Bronchial epithelial cell (primary cell): Measurements from ENCODE around the gene ENDOD1. TPM values are rescaled to one million over a fixed set of nuclear protein-coding genes. Genes with fewer than 3 reads are reported as not detected.

ENCODE experiments used
- DNase-seq: peaks from one replicate; pipeline ENCODE4 v3.0.0-alpha.2; 2010; ENCODE audit warnings: low read depth
- FAIRE-seq: peaks from 2 replicates; lab custom pipeline; 2011; peaks lifted over from hg19 to GRCh38; lab: Jason Lieb, UNC
- H3K27me3 ChIP-seq: 2 replicates; pipeline ENCODE4 v1.5.1; 2011; ENCODE audit warnings: low read length; ENCODE audit not compliant: control insufficient read depth, insufficient read depth
- H3K36me3 ChIP-seq: 2 replicates; pipeline ENCODE4 v1.5.1; 2011; ENCODE audit warnings: low read length; ENCODE audit not compliant: control insufficient read depth, insufficient read depth
- H3K4me3 ChIP-seq: 2 replicates; pipeline ENCODE4 v1.5.1; 2011; ENCODE audit warnings: mild to moderate bottlenecking, low read depth, low read length, control low read depth
- CTCF ChIP-seq: IDR thresholded peaks from 2 replicates; pipeline ENCODE4 v1.5.1; 2011; ENCODE audit warnings: mild to moderate bottlenecking, moderate library complexity, low read length, control low read depth, inconsistent platforms; ENCODE audit not compliant: insufficient read depth, severe bottlenecking
- total RNA-seq: library from RNA; depleted of rRNA; stranded (reverse); fragments of >200 nt; gene quantifications from 2 replicates; pipeline ENCODE4 v1.2.1, GENCODE V29; 2014

Gene ENDOD1
- total RNA-seq, 1 donor from 2014 or later, result 41.1 TPM

GRCh38 chr11:95140397-95141033, 50.9 kb downstream of the ENDOD1 start:
- no peaks in the 10 kb centered on the region for H3K36me3 ChIP-seq
- FAIRE-seq (no peak), DNase-seq (peak; percentile 88)
- no peaks in the 10 kb centered on the region for H3K27me3 ChIP-seq
- no peak for TF ChIP-seq CTCF
- no peak overlapping the region for H3K4me3 ChIP-seq

GRCh38 chr11:95142431-95142830, 52.8 kb downstream of the ENDOD1 start:
- no peak for TF ChIP-seq CTCF
- no peak for DNase-seq
- no peaks in the 10 kb centered on the region for H3K36me3 ChIP-seq
- FAIRE-seq, result no peak
- no peaks in the 10 kb centered on the region for H3K27me3 ChIP-seq
- no peak overlapping the region for H3K4me3 ChIP-seq

GRCh38 chr11:95143106-95143681, 53.5 kb downstream of the ENDOD1 start:
- Histone ChIP-seq H3K4me3 (no peak overlapping the region), H3K27me3 (no peaks in the 10 kb centered on the region), H3K36me3 (no peaks in the 10 kb centered on the region)
- no peak for FAIRE-seq
- no peak for DNase-seq
- no peak for TF ChIP-seq CTCF

- H3K36me3 ChIP-seq, result no peaks in the 10 kb centered on the region
- no peaks in the 10 kb centered on the region for H3K27me3 ChIP-seq
- no peak overlapping the region for H3K4me3 ChIP-seq
- DNase-seq, result no peak
- no peak for TF ChIP-seq CTCF
- FAIRE-seq, result no peak
Observed at GRCh38 chr11:95144313-95145235, 54.9 kb downstream of the ENDOD1 start.

- H3K36me3 ChIP-seq, result no peaks in the 10 kb centered on the region
- DNase-seq (no peak), FAIRE-seq (no peak)
- no peak for TF ChIP-seq CTCF
- no peak overlapping the region for H3K4me3 ChIP-seq
- H3K27me3 ChIP-seq, result no peaks in the 10 kb centered on the region
Observed at GRCh38 chr11:95145430-95146060, 55.9 kb downstream of the ENDOD1 start.
